Bone marrow (tissue), 2 donors: ENCODE results near the gene MOGAT2.

Experiments used
- DNase-seq, 2 donors: peaks; one replicate each; lab custom pipeline; 2025; lab: John Stamatoyannopoulos, UW

The MOGAT2 gene

GRCh38 chr11:75759832-75760231, 42.2 kb downstream of the MOGAT2 start:
- DNase-seq = no peak

- no peak for DNase-seq
Observed at GRCh38 chr11:75760243-75760642, 42.6 kb downstream of the MOGAT2 start.

- DNase-seq = no peak
Observed at GRCh38 chr11:75760710-75761493, 43.3 kb downstream of the MOGAT2 start.

- DNase-seq = no peak
Observed at GRCh38 chr11:75762158-75762557, 44.5 kb downstream of the MOGAT2 start.

- DNase-seq = no peak
Observed at GRCh38 chr11:75762885-75763284, 45.2 kb downstream of the MOGAT2 start.

GRCh38 chr11:75763846-75764245, 46.2 kb downstream of the MOGAT2 start:
- DNase-seq = no peak

- no peak for DNase-seq
Observed at GRCh38 chr11:75765116-75765515, 47.5 kb downstream of the MOGAT2 start.

- no peak for DNase-seq
Observed at GRCh38 chr11:75766443-75767227, 49.0 kb downstream of the MOGAT2 start.

GRCh38 chr11:75767228-75767572, 49.6 kb downstream of the MOGAT2 start:
- no peak for DNase-seq

GRCh38 chr11:75767793-75768111, 50.1 kb downstream of the MOGAT2 start:
- no peak for DNase-seq

GRCh38 chr11:75768112-75768908, 50.7 kb downstream of the MOGAT2 start, which contains the start of gene DGAT2:
DGAT2 (plus strand) TSS chr11:75768778; CDS start chr11:75768992, 214 bp downstream.
- DNase-seq = peak; percentile 9 to 70

- DNase-seq = no peak
Observed at GRCh38 chr11:75768909-75769771, 51.5 kb downstream of the MOGAT2 start.

- DNase-seq = no peak
Observed at GRCh38 chr11:75770102-75770501, 52.5 kb downstream of the MOGAT2 start.

- peak in 1 of 2 donors; percentile 43 for DNase-seq
Observed at GRCh38 chr11:75771646-75772410, 54.2 kb downstream of the MOGAT2 start.

GRCh38 chr11:75773595-75774353, 56.1 kb downstream of the MOGAT2 start:
- peak; percentile 26 to 34 for DNase-seq

GRCh38 chr11:75775056-75775455, 57.4 kb downstream of the MOGAT2 start:
- DNase-seq = no peak

GRCh38 chr11:75776546-75776945, 58.9 kb downstream of the MOGAT2 start:
- no peak for DNase-seq

GRCh38 chr11:75777461-75778110, 59.9 kb downstream of the MOGAT2 start:
- no peak for DNase-seq

GRCh38 chr11:75778962-75779361, 61.3 kb downstream of the MOGAT2 start:
- no peak for DNase-seq

- no peak for DNase-seq
Observed at GRCh38 chr11:75779960-75780359, 62.3 kb downstream of the MOGAT2 start.
